Omental fat pad (tissue), 4 donors: Measurements from ENCODE around the gene MCC. TPM values are rescaled to one million over a fixed set of nuclear protein-coding genes. Genes with fewer than 3 reads are reported as not detected.

Experiments
- ATAC-seq: fragments of 150-250 bp; one replicate; pipeline ENCODE4 v1.9.1; 2016; ENCODE audit warnings: mild to moderate bottlenecking, moderate library complexity; ENCODE audit not compliant: low FRiP score
- DNase-seq: peaks from one replicate; pipeline ENCODE4 v3.0.0-alpha.2; 2019; ENCODE audit warnings: low spot score
- total RNA-seq, 4 donors: library from RNA; depleted of rRNA; stranded (reverse); fragments of >200 nt; gene quantifications; one replicate each; pipeline ENCODE4 v1.1.0, GENCODE V29; 2016
- TF ChIP-seq, protein P1 (sequence below), 3 donors: fragments of 450-650 bp; IDR thresholded peaks; one replicate each; pipeline ENCODE4 v1.5.1; 2016 to 2017; ENCODE audit warnings: antibody characterized with exemption in 3 of 3, mild to moderate bottlenecking in 3 of 3, moderate library complexity in 2 of 3

The MCC gene
- total RNA-seq, 4 donors from 2014 or later, result 32.8 to 56.3 (median 44.4) TPM

DNA sequence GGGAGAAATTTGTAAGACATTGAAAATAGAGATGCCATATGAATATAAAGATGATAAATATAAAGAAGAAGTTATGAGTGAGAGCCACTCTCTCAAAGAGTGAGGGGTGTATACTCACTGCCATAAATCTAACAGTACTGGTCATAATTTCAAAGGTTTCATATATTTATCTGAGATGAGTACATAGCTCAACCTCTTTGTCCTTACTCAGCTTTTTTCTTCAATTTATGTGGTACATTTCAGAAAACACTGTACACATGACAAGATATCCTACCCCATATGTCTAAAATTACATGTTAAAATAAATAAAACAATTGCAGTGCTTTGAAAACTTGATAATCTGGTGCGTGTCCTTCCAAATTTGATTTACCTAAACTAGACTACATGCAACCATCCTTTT lies 5.2 kb upstream of the MCC start:
- TF ChIP-seq, protein P1, sequence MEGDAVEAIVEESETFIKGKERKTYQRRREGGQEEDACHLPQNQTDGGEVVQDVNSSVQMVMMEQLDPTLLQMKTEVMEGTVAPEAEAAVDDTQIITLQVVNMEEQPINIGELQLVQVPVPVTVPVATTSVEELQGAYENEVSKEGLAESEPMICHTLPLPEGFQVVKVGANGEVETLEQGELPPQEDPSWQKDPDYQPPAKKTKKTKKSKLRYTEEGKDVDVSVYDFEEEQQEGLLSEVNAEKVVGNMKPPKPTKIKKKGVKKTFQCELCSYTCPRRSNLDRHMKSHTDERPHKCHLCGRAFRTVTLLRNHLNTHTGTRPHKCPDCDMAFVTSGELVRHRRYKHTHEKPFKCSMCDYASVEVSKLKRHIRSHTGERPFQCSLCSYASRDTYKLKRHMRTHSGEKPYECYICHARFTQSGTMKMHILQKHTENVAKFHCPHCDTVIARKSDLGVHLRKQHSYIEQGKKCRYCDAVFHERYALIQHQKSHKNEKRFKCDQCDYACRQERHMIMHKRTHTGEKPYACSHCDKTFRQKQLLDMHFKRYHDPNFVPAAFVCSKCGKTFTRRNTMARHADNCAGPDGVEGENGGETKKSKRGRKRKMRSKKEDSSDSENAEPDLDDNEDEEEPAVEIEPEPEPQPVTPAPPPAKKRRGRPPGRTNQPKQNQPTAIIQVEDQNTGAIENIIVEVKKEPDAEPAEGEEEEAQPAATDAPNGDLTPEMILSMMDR (IDR thresholded peaks at IDR 0.05), result no peak
- no peak for ATAC-seq

DNA sequence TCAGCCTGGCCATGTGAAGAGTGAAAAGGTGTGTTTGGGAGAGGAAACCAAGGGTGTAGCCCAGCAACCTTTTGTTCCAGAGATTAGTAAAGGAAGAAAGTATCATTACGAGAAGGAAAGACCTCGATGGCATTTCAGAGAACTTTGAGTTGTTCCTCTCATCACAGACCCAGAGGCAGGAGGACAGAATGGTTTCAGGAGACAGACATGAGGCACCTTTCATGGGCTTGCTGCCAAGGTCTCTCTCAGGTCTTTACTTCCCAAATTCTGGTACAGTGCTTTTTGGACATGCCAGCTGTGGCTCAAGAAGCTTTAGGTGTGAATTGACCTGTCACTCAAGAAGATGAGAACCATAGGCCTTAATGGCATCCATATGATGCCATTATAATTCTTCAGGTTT lies 2.8 kb upstream of the MCC start:
- TF ChIP-seq, protein P1 (IDR thresholded peaks at IDR 0.05), result no peak
- DNase-seq, result no peak
- no peak for ATAC-seq

More for the DNA sequence above, 5.2 kb upstream of the MCC start:
- no peak for DNase-seq

DNA sequence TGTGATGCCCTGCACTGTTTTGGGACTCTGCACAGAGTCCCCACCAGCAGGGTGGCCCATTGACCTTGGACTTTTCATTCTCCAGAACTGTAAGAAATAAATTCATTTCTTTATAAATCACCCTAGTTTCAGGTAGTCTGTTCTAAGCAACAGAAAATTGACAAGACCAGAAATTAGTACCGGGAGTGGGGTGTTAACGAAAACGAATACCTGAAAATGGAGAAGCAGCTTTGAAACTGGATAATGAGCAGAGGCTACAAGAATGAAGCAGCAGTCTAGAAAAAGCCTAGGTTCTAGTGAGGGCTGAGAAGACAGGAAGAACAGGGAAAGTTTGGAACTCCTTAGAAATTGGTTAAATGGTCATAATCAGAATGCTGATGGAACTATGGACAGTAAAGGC lies 2.1 kb upstream of the MCC start:
- no peak for ATAC-seq
- TF ChIP-seq, protein P1 (IDR thresholded peaks at IDR 0.05), result no peak
- DNase-seq, result no peak

DNA sequence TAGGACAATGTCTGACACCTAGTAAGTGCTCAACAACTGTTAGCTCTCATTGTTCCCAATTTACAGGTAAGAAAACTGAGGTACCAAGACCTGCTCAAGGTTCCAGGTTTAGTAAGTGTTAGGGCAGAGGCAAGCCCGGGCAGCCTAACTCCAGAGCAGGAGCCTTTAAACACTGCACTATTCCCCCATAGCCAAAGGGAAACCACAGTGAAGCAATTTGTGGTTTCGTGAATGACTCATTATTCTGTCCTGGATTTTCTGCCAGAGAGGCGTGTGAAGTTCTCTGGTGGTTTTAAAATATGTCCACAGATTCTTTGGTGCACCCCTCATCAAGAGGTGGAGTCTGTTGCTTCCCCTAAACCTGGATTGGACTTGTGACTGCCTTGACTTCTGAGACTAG lies 1.0 kb upstream of the MCC start:
- ATAC-seq, result peak; percentile 80

DNA sequence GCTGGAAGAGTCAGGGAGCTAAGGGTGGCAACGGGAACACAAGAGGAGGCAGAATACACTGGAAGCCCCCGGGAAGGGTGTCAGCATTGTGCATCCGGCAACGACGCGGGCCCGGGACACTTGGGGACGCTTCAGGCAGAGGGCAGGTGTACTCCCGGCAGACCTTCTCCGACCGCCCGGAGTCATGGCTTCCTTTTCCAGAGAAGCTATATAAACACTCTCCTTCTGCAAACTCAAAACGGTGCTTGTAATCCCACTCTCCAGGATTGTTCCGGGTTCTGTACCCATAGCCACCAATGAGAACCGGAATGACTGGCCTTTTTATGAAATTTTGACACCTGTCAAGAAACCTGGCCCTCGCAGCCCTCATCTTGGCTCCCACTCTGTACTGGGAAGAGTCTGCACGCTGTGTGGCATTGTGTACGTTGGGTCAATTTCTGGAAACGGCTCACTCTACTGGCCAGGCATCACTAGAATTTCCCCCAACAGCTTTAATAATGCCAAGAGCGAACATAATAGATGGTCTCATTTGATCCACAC lies 462 bp upstream of the MCC start:
- no peak for DNase-seq

More for the DNA sequence above, 1.0 kb upstream of the MCC start:
- TF ChIP-seq, protein P1 (IDR thresholded peaks at IDR 0.05), result no peak
- no peak for DNase-seq

DNA sequence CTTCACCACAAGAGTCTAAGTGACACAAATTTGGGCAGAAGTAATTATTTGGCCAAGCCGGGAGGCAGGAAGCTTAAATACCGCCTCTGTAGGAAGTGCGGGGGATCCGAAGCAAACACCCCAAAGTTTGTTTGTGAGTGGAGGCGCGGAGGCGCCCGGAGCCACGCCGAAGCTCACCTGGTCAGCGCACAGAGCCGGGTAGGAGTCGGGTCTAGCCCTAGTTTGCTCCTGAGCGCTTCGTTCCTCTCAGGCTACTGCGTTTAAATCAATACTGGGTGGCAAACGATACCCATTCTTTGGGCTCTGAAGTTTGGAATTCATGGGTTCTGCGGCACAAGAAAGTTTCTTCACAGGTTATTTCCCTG lies 855 bp downstream of the MCC start:
- TF ChIP-seq, protein P1 (IDR thresholded peaks at IDR 0.05), result no peak
- ATAC-seq (peak; percentile 11), DNase-seq (no peak)

More for the DNA sequence above, 462 bp upstream of the MCC start:
- TF ChIP-seq, protein P1 (IDR thresholded peaks at IDR 0.05), result no peak
- ATAC-seq, result no peak

DNA sequence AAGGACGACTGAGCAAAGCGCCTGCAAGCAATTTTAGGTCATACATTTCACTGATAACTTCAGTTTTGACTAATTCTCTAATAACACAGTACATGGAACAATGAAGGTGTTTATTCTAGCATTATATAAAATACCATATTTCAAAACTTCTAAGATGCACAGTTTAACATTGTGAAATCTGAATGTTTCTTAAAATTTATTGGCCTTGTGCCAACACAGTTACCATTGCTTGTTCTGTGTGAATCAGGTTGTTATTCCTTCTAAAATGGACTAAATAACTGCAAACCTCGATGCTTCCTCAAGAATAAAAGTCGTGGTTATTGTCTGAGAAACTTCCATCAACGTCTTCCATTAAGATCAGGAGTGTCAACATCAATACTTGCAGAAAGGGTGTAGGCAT lies 8.0 kb downstream of the MCC start:
- ATAC-seq (no peak), DNase-seq (no peak)
- TF ChIP-seq, protein P1 (IDR thresholded peaks at IDR 0.05), result no peak
